Kidney (tissue), 14 donors: ENCODE measurements around the gene ZBTB1. TPM values are rescaled to one million over a fixed set of nuclear protein-coding genes. Genes with fewer than 3 reads are reported as not detected.

Source experiments
- DNase-seq, 5 donors: peaks; one replicate each; pipeline ENCODE4 v3.0.0-alpha.2; 2013 to 2020
- FAIRE-seq: peaks from 2 replicates; lab custom pipeline; 2012; peaks lifted over from hg19 to GRCh38; lab: Jason Lieb, UNC
- H3K27ac ChIP-seq, 2 donors: one replicate each; pipeline ENCODE4 v1.7.0; 2013; ENCODE audit warnings: low read depth in 2 of 2, low read length in 2 of 2, inconsistent platforms in 1 of 2
- H3K27me3 ChIP-seq: one replicate; pipeline ENCODE4 v1.7.1; 2013; ENCODE audit warnings: low read length, inconsistent platforms; ENCODE audit not compliant: control insufficient read depth, insufficient read depth
- H3K36me3 ChIP-seq, 3 donors: one replicate each; pipeline versions ENCODE4 v1.7.0 to v1.7.1; 2013; ENCODE audit warnings: low read length in 3 of 3, control low read depth in 1 of 3, inconsistent platforms in 1 of 3; ENCODE audit not compliant: insufficient read depth in 3 of 3, control insufficient read depth in 2 of 3
- H3K4me1 ChIP-seq, 3 donors: one replicate each; pipeline versions ENCODE4 v1.7.0 to v1.7.1; 2013; ENCODE audit warnings: low read length in 3 of 3, inconsistent platforms in 1 of 3, low read depth in 1 of 3; ENCODE audit not compliant: control insufficient read depth in 2 of 3, insufficient read depth in 2 of 3
- H3K4me3 ChIP-seq, 3 donors: one replicate each; pipeline versions ENCODE4 v1.7.0 to v1.8.1; 2013; ENCODE audit warnings: low read length in 3 of 3, control low read depth in 1 of 3, inconsistent platforms in 1 of 3
- H3K9ac ChIP-seq, 3 donors: one replicate each; pipeline versions ENCODE4 v1.7.0 to v1.7.1; 2013; ENCODE audit warnings: low read length in 3 of 3, control low read depth in 1 of 3, inconsistent platforms in 1 of 3
- H3K9me3 ChIP-seq, 3 donors: one replicate each; pipeline versions ENCODE4 v1.7.0 to v1.7.1; 2013; ENCODE audit warnings: low read length in 3 of 3, control low read depth in 1 of 3, inconsistent platforms in 1 of 3; ENCODE audit not compliant: control insufficient read depth in 2 of 3, insufficient read depth in 1 of 3
- CTCF ChIP-seq: IDR thresholded peaks from 3 replicates; pipeline ENCODE4 v1.5.1; 2012; ENCODE audit warnings: mild to moderate bottlenecking, moderate library complexity, borderline replicate concordance; ENCODE audit not compliant: insufficient read depth; ENCODE audit errors: extremely low read depth
- intact Hi-C: fragments of 100-400 bp; cut with DNase I; formaldehyde crosslinking; loops from one replicate; pipeline ENCODE4 v1.11.1; 2022
- polyA plus RNA-seq: library from polyadenylated mRNA; stranded (reverse); fragments of 350-450 nt; fragmentation: Illumina TruSeq; extraction: RNeasy Lipid Tissue Mini Kit (QIAGEN cat#74804); gene quantifications from one replicate; pipeline ENCODE4 v1.2.3, GENCODE V29; 2014; ENCODE audit warnings: low read depth, low replicate concordance; ENCODE audit not compliant: insufficient read depth
- total RNA-seq: library from RNA; stranded (reverse); fragmentation: NEBNext Ultra II Directional; extraction: Animal tissue kit (Norgen Biotek cat#: 25700); gene quantifications from one replicate; pipeline ENCODE4 v1.2.1, GENCODE V29; 2021
- donor health status: control.
- donor health status: control.
- donor health status: control.
- donor health status: control.
- donor health status: control.
- donor health status: DM: yes; HTN: yes; CAD: no.
- donor health status: Normal renal cell carcinoma (clear cell type).

Gene ZBTB1
- total and polyA plus RNA-seq, 2 donors from 2014 or later: 13.3 to 46.8 TPM

GRCh38 chr14:64475585-64476273, 28.8 kb upstream of the ZBTB1 start:
- DNase-seq (peak in 2 of 5 donors; percentile 30 to 31), FAIRE-seq (no peak)
- intact Hi-C loops: no loop called here
- no peak overlapping the region for H3K9ac ChIP-seq
- H3K9me3 ChIP-seq: no peaks in the 10 kb centered on the region
- no peaks in the 10 kb centered on the region for H3K36me3 ChIP-seq
- H3K4me3 ChIP-seq: no peak overlapping the region
- no peak for TF ChIP-seq CTCF
- no peak overlapping the region for H3K27ac ChIP-seq
- H3K27me3 ChIP-seq: no peaks in the 10 kb centered on the region
- no peaks in the 10 kb centered on the region for H3K4me1 ChIP-seq

- H3K27me3 ChIP-seq: no peaks in the 10 kb centered on the region
- no peak overlapping the region for H3K27ac ChIP-seq
- no peaks in the 10 kb centered on the region for H3K9me3 ChIP-seq
- no peak for TF ChIP-seq CTCF
- H3K36me3 ChIP-seq: no peaks in the 10 kb centered on the region
- no peaks in the 10 kb centered on the region for H3K4me1 ChIP-seq
- H3K9ac ChIP-seq: no peak overlapping the region
- intact Hi-C loops: no loop called here
- DNase-seq (no peak), FAIRE-seq (no peak)
- H3K4me3 ChIP-seq: no peak overlapping the region
Observed at GRCh38 chr14:64476438-64476837, 28.1 kb upstream of the ZBTB1 start.

- FAIRE-seq (peak; percentile 98), DNase-seq (peak in 2 of 5 donors; percentile 30 to 54)
- intact Hi-C loops: no loop called here
- no peaks in the 10 kb centered on the region for H3K9me3 ChIP-seq
- peak; percentile 29 for TF ChIP-seq CTCF
- no peaks in the 10 kb centered on the region for H3K4me1 ChIP-seq
- no peak overlapping the region for H3K4me3 ChIP-seq
- no peaks in the 10 kb centered on the region for H3K36me3 ChIP-seq
- H3K27me3 ChIP-seq: no peaks in the 10 kb centered on the region
- H3K9ac ChIP-seq: no peak overlapping the region
- H3K27ac ChIP-seq: no peak overlapping the region
Observed at GRCh38 chr14:64478634-64479250, 25.8 kb upstream of the ZBTB1 start.
